ENCODE measurements around the gene TGFBR3. TPM values are rescaled to one million over a fixed set of nuclear protein-coding genes. Genes with fewer than 3 reads are reported as not detected.

Gene TGFBR3
- total and polyA plus RNA-seq, 2 of the 4 experiments (the other 2 are of a cell fraction): 3.0 to 11.3 TPM

DNA sequence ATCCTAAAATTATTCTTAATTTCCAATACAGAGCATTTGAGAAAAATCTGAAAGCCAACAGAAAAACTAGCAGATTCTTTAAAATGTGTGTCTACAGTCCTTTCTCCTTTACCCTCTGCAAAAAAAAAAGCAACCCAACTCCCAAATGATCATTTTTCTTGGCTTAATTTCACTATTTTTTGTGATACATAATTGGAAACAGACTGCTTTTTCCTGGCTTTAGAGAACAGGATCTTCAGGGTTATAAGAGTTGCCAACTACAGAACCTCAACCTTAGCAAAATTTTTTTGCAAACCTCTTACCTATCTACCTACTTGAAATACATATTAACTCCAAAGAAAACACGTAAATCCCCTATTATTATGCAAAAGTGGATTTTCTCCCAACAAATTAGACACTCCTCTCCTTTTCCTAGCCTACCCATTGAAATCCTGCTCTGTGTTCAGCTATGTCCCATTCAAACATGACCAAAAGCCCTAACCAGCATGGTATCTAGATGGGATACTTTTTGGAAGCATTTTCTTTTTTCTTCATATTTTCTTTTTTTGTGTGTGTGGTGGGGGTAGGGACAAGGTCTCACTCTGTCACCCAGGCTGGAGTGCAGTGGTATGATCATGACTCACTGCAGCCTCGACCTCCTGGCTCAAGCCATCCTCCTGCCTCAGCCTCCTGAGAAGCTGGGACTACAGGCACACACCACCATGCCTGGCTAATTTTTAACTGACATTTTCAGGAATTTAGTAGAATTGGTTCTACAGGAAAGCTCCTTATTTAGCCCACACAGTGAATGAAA, 9.0 kb downstream of the TGFBR3 start:
- intact Hi-C loops (cut with micrococcal nuclease) (no loop called here), dilution Hi-C loops (cut with HindIII; ENCODE audit: low sequenced_read_pairs, unreplicated experiment) (no loop called here), in situ Hi-C loops (cut with MboI; ENCODE audit: low sequenced_read_pairs) (no loop called here)
- DNase-seq (no peak), ATAC-seq (ENCODE audit: low read depth) (no peak)
- Histone ChIP-seq H4K20me1 (ENCODE audit: insufficient read depth, low read length) (peaks cover 7% of the 10 kb centered on the region), H3K4me2 (ENCODE audit: low read depth, low read length) (no peak overlapping the region), H2BK15ac (ENCODE audit: low read depth, low read length) (no peak overlapping the region), H3K56ac (ENCODE audit: extremely low read depth, insufficient read depth, low read length) (no peak overlapping the region), H3K4me1 (ENCODE audit: control insufficient read depth, insufficient read depth, low read length) (peaks cover 6% of the 10 kb centered on the region), H2BK5ac (ENCODE audit: low read depth, low read length, poor library complexity, severe bottlenecking) (no peak overlapping the region), H3K9me1 (ENCODE audit: insufficient read depth, low read length) (peaks cover 6% of the 10 kb centered on the region; the same call in 1 of the 2 replicates), H2AK9ac (replicated peaks; ENCODE audit: low read depth, low read length, poor library complexity) (no peak overlapping the region), H3K4me3 (ENCODE audit: insufficient read depth, low read depth, low read length) (no peak overlapping the region), H4K5ac (ENCODE audit: low read depth, low read length) (no peak overlapping the region), H4K91ac (ENCODE audit: insufficient read depth, low read depth, low read length) (no peak overlapping the region), H3K27me3 (ENCODE audit: control insufficient read depth, insufficient read depth, low read length) (peaks cover 1% of the 10 kb centered on the region), H3K9ac (ENCODE audit: low read depth, low read length) (no peak overlapping the region), H3K23ac (ENCODE audit: low read depth, low read length) (no peak overlapping the region), H3K14ac (replicated peaks; ENCODE audit: low read depth, low read length) (no peak overlapping the region), H3K18ac (ENCODE audit: low read depth, low read length) (no peak overlapping the region), H2AFZ (replicated peaks; ENCODE audit: low read length, poor library complexity) (no peak overlapping the region), H3K9me3 (ENCODE audit: control insufficient read depth, insufficient read depth, low read length) (no peaks in the 10 kb centered on the region), H2BK20ac (ENCODE audit: low read depth, low read length) (no peak overlapping the region), H3K36me3 (ENCODE audit: control insufficient read depth, insufficient read depth, low read length) (no peaks in the 10 kb centered on the region), H3K79me1 (ENCODE audit: low read depth in 1 of 2, low read length in 2 of 2) (peaks cover 15 to 25% of the 10 kb centered on the region in 2 experiments; a peak in 3 of 4 replicates), H3K4ac (ENCODE audit: low read depth, low read length) (no peak overlapping the region), H3K27ac (ENCODE audit: insufficient read depth, low read length) (no peak overlapping the region), H2AK5ac (ENCODE audit: low read depth, low read length) (no peak overlapping the region), H2BK120ac (ENCODE audit: low read depth, low read length) (no peak overlapping the region), H4K8ac (ENCODE audit: low read depth in 2 of 2, low read length in 2 of 2) (no peak overlapping the region)
- CTCF ChIA-PET: interaction anchor here (0.5 to 0.8 kb wide), 2 partner anchors 14 to 46 kb away, joined by 4 to 6 read pairs; no protein-coding TSS in a partner anchor
- no peak for TF ChIP-seq MAZ (IDR thresholded peaks at IDR 0.05; ENCODE audit: borderline replicate concordance, low read depth, low read length)
- TF ChIP-seq RAD21 (IDR thresholded peaks at IDR 0.05; ENCODE audit: low read length): no peak
- TF ChIP-seq POLR2A (IDR thresholded peaks at IDR 0.05; ENCODE audit: low read depth, low read length): no peak
- TF ChIP-seq FOS (IDR thresholded peaks at IDR 0.05; ENCODE audit: low read depth, low read length): no peak
- no peak for TF ChIP-seq BHLHE40 (IDR thresholded peaks at IDR 0.05; ENCODE audit: low read depth, low read length)
- TF ChIP-seq CHD1 (IDR thresholded peaks at IDR 0.05; ENCODE audit: low read depth, low read length): no peak
- BruUV-seq (replicated peaks): no TSS peak
- POLR2A ChIA-PET (ENCODE audit: unreplicated experiment): no interaction called here
- WGBS, 2 experiments (ENCODE audit: extremely low coverage in 2 of 2, insufficient read length in 1 of 2): no CpG with 5 or more reads among the region's 2 CpGs
